MM.1S (cell line): Measurements from ENCODE around the gene ACTL7A.

Source experiments
- DNase-seq: peaks from one replicate; pipeline ENCODE4 v3.0.0-alpha.2; 2015
- H2AFZ ChIP-seq: fragments of 300-600 bp; sonication (generic); 2 replicates; pipeline ENCODE4 v1.6.0; 2016; ENCODE audit warnings: antibody characterized with exemption, low read length
- H3F3A ChIP-seq: fragments of 300-600 bp; sonication (generic); 2 replicates; pipeline ENCODE4 v1.6.1; 2016; ENCODE audit warnings: mild to moderate bottlenecking, antibody characterized with exemption, low read length, moderate library complexity, mixed read lengths; ENCODE audit not compliant: insufficient read depth
- H3K27ac ChIP-seq: fragments of 300-600 bp; sonication (generic); 2 replicates; pipeline ENCODE4 v1.5.1; 2016; ENCODE audit warnings: mild to moderate bottlenecking, low read length
- H3K27me3 ChIP-seq: fragments of 300-600 bp; sonication (generic); replicated peaks from 2 replicates; pipeline ENCODE4 v1.6.0; 2016; ENCODE audit warnings: low read length; ENCODE audit not compliant: insufficient read depth
- H3K36me3 ChIP-seq: fragments of 300-600 bp; sonication (generic); replicated peaks from 2 replicates; pipeline ENCODE4 v1.6.1; 2016; ENCODE audit warnings: mild to moderate bottlenecking, low read length, mixed read lengths; ENCODE audit not compliant: insufficient read depth
- H3K4me1 ChIP-seq: fragments of 300-600 bp; sonication (generic); 2 replicates; pipeline ENCODE4 v1.6.1; 2016; ENCODE audit warnings: low read length, mixed read lengths
- H3K4me2 ChIP-seq: fragments of 300-600 bp; sonication (generic); 2 replicates; pipeline ENCODE4 v1.6.0; 2016; ENCODE audit warnings: low read depth, low read length
- H3K4me3 ChIP-seq: fragments of 300-600 bp; sonication (generic); 2 replicates; pipeline ENCODE4 v1.5.1; 2016; ENCODE audit warnings: low read length, mixed read lengths
- H3K79me2 ChIP-seq: fragments of 300-600 bp; sonication (generic); 2 replicates; pipeline ENCODE4 v1.6.1; 2016; ENCODE audit warnings: mixed run types, low read length, mixed read lengths
- H3K9ac ChIP-seq: fragments of 300-600 bp; sonication (generic); 2 replicates; pipeline ENCODE4 v1.6.1; 2016; ENCODE audit warnings: low read length, mixed read lengths
- H3K9me2 ChIP-seq: fragments of 300-600 bp; sonication (generic); replicated peaks from 2 replicates; pipeline ENCODE4 v1.6.1; 2016; ENCODE audit warnings: mild to moderate bottlenecking, low read length, mixed read lengths; ENCODE audit not compliant: insufficient read depth
- H3K9me3 ChIP-seq: fragments of 300-600 bp; sonication (generic); replicated peaks from 2 replicates; pipeline ENCODE4 v1.6.1; 2016; ENCODE audit warnings: mild to moderate bottlenecking, low read length, mixed read lengths; ENCODE audit not compliant: insufficient read depth
- H4K20me1 ChIP-seq: fragments of 300-600 bp; sonication (generic); 2 replicates; pipeline ENCODE4 v1.6.1; 2016; ENCODE audit warnings: mild to moderate bottlenecking, low read length, moderate library complexity, mixed read lengths; ENCODE audit not compliant: insufficient read depth
- EZH2 ChIP-seq: fragments of 300-600 bp; sonication (generic); optimal IDR thresholded peaks from 2 replicates; pipeline ENCODE3; 2017; ENCODE audit warnings: low read depth, mild to moderate bottlenecking, antibody characterized with exemption, low read length, mixed read lengths
- EZH2phosphoT487 ChIP-seq: fragments of 300-600 bp; sonication (generic); IDR thresholded peaks from 2 replicates; pipeline ENCODE4 v1.6.1; 2018; ENCODE audit warnings: antibody characterized with exemption, low read length
- TF ChIP-seq, protein P1 (sequence below): fragments of 300-600 bp; sonication (generic); IDR thresholded peaks from 2 replicates; pipeline ENCODE4 v1.5.1; 2016; ENCODE audit warnings: antibody characterized with exemption, low read length, mixed read lengths

ACTL7A gene

DNA sequence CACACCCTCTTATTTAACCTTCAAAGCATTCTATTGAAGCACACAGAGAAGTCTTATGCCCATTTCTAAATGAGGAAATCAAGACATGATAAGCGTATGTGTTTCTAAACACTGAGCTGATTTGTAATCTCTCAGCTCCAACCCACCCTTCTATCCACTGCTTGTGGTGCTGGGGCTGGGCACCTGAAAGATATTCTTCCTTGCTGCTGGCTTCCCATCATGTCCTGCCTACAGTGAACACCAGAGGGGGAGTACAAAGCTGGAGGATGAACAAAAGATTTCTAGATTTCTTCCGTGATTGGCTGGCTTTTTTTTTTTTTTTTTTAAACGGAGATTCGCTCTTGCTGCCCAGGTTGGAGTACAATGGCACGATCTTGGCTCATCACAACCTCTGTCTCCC is 14.4 kb downstream of the ACTL7A start:
- Histone ChIP-seq H3K79me2 (no peaks in the 10 kb centered on the region), H3K27me3 (no peaks in the 10 kb centered on the region), H3K4me1 (no peaks in the 10 kb centered on the region), H3K9me3 (no peaks in the 10 kb centered on the region), H4K20me1 (no peaks in the 10 kb centered on the region), H2AFZ (no peak overlapping the region), H3K4me2 (no peak overlapping the region), H3K9me2 (no peaks in the 10 kb centered on the region), H3K27ac (no peak overlapping the region), H3K9ac (no peak overlapping the region), H3F3A (no peaks in the 10 kb centered on the region), H3K36me3 (no peaks in the 10 kb centered on the region; the same call in 1 of the 2 replicates), H3K4me3 (no peak overlapping the region)
- no peak for DNase-seq
- TF ChIP-seq EZH2phosphoT487 (no peak), EZH2 (no peak)
- TF ChIP-seq, protein P1, sequence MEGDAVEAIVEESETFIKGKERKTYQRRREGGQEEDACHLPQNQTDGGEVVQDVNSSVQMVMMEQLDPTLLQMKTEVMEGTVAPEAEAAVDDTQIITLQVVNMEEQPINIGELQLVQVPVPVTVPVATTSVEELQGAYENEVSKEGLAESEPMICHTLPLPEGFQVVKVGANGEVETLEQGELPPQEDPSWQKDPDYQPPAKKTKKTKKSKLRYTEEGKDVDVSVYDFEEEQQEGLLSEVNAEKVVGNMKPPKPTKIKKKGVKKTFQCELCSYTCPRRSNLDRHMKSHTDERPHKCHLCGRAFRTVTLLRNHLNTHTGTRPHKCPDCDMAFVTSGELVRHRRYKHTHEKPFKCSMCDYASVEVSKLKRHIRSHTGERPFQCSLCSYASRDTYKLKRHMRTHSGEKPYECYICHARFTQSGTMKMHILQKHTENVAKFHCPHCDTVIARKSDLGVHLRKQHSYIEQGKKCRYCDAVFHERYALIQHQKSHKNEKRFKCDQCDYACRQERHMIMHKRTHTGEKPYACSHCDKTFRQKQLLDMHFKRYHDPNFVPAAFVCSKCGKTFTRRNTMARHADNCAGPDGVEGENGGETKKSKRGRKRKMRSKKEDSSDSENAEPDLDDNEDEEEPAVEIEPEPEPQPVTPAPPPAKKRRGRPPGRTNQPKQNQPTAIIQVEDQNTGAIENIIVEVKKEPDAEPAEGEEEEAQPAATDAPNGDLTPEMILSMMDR, result no peak

DNA sequence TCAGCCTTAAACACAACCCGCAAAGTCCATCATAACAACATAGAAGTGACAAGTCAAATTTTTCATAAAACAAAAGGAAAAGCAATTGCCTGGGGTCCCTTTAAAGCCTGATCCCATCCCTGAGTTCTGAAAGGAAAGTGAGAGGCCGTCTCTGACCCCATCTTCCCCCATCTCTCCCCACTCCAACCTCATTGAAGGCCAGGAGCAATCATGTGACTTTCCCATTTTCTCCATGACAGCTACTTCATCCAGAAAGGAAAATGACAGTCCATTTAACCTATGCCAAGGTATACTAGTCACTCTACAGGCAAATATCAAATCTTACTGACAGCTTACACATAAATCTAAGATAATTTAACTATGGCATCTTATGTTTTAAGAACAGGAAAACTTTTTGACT is 15.5 kb downstream of the ACTL7A start:
- Histone ChIP-seq H3K27me3 (no peaks in the 10 kb centered on the region), H3K9ac (no peak overlapping the region), H3F3A (no peaks in the 10 kb centered on the region), H4K20me1 (no peaks in the 10 kb centered on the region), H3K36me3 (no peaks in the 10 kb centered on the region; the same call in 1 of the 2 replicates), H2AFZ (no peak overlapping the region), H3K4me3 (no peak overlapping the region), H3K9me2 (no peaks in the 10 kb centered on the region), H3K9me3 (no peaks in the 10 kb centered on the region), H3K79me2 (no peaks in the 10 kb centered on the region), H3K4me2 (no peak overlapping the region), H3K27ac (no peak overlapping the region), H3K4me1 (no peaks in the 10 kb centered on the region)
- DNase-seq, result no peak
- no peak for TF ChIP-seq EZH2
- TF ChIP-seq, protein P1, result no peak
- TF ChIP-seq EZH2phosphoT487, result no peak

DNA sequence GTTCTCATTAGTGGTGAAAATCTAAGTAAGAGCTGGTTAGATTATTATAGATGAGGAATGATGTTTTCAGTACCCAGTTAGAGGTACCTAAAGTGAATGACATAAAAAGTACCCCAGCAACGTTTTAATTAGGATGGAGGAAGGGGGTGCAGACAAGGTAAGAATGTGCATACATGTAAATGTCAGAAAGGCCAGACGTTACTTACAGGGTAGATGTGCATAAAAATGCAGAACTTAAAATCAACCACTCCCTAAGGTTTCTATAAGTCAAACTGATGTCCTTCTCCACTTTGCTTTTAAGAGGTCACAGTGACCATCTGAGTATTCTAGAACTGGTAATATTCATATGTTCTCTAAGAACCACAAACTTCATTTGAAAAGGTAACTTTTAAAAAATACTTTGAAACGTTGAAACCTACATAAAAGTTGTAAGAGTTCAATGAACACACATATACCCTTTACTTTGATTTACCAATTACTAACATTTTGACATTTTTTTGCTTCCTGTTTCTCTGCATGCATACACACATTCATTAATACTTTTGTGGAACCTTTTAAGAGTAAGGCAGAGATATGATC is 18.8 kb downstream of the ACTL7A start:
- Histone ChIP-seq H3K4me2 (no peak overlapping the region), H3K27me3 (no peaks in the 10 kb centered on the region), H4K20me1 (no peaks in the 10 kb centered on the region), H3F3A (no peaks in the 10 kb centered on the region), H2AFZ (no peak overlapping the region), H3K27ac (no peak overlapping the region), H3K9me3 (no peaks in the 10 kb centered on the region), H3K4me3 (no peak overlapping the region), H3K79me2 (no peaks in the 10 kb centered on the region), H3K4me1 (peaks cover 4% of the 10 kb centered on the region), H3K9me2 (no peaks in the 10 kb centered on the region), H3K9ac (no peak overlapping the region), H3K36me3 (no peaks in the 10 kb centered on the region; the same call in 1 of the 2 replicates)
- TF ChIP-seq EZH2 (no peak), EZH2phosphoT487 (no peak)
- TF ChIP-seq, protein P1, result no peak
- DNase-seq, result no peak
